Psoas muscle (tissue), 8 donors: Measurements from ENCODE around the gene UMAD1. TPM values are rescaled to one million over a fixed set of nuclear protein-coding genes. Genes with fewer than 3 reads are reported as not detected.

Experiments used
- ATAC-seq, 4 donors: fragments of 200-7000 bp; cut with Tn5 transposase; one replicate each; pipeline ENCODE4 v1.9.1; 2020; ENCODE audit warnings: moderate library complexity in 3 of 4, mild to moderate bottlenecking in 2 of 4
- DNase-seq, 2 donors: peaks; one replicate each; pipeline ENCODE4 v3.0.0-alpha.2; 2020
- H3K27ac ChIP-seq: fragments of 200-600 bp; one replicate; pipeline ENCODE4 v1.8.0; 2022
- H3K27me3 ChIP-seq, 3 donors: fragments of 200-600 bp in 1 of 3; one replicate each; pipeline versions ENCODE4 v1.6.1 to v1.8.0; 2013 to 2022; ENCODE audit warnings: low read length in 2 of 3, mild to moderate bottlenecking in 2 of 3, moderate library complexity in 1 of 3; ENCODE audit not compliant: insufficient read depth in 3 of 3
- H3K36me3 ChIP-seq, 2 donors: fragments of 200-600 bp in 1 of 2; one replicate each; pipeline versions ENCODE4 v1.6.1 to v1.8.0; 2013 to 2022; ENCODE audit warnings: low read depth in 1 of 2, mild to moderate bottlenecking in 1 of 2, moderate library complexity in 1 of 2; ENCODE audit not compliant: insufficient read depth in 1 of 2
- H3K4me1 ChIP-seq: fragments of 200-600 bp; one replicate; pipeline ENCODE4 v1.8.0; 2022
- H3K4me3 ChIP-seq: fragments of 200-600 bp; one replicate; pipeline ENCODE4 v1.8.0; 2022; ENCODE audit warnings: mild to moderate bottlenecking
- H3K9me3 ChIP-seq: fragments of 200-600 bp; one replicate; pipeline ENCODE4 v1.8.0; 2022
- WGBS, 3 donors: extraction: QIAGEN DNeasy Blood & Tissue Kit; methylation state at CpG; one replicate each; pipeline versions ENCODE4 v1.1.6 to v1.1.7; 2013; 5-methylcytosine and 5-hydroxymethylcytosine counted together
- intact Hi-C, 2 donors: fragments of 100-400 bp; cut with DNase I; formaldehyde crosslinking; loops; one replicate each; pipeline versions ENCODE4 v1.11.0 to v1.14.2; 2022
- polyA plus RNA-seq, 3 donors: library from polyadenylated mRNA; stranded (reverse); fragments of 200-250 nt; gene quantifications; one replicate each; pipeline ENCODE4 v1.2.3, GENCODE V29; 2013
- total RNA-seq, 4 donors: library from RNA; stranded (reverse); fragmentation: NEBNext Ultra II Directional in 2 of 4; extraction: Animal tissue kit (Norgen Biotek cat#: 25700) in 2 of 4; gene quantifications; one replicate each; pipeline versions ENCODE4 v1.2.1 to v1.2.4, GENCODE V29; 2021 to 2023
- TF ChIP-seq, protein P1 (sequence below): fragments of 200-600 bp; IDR thresholded peaks from one replicate; pipeline ENCODE4 v1.8.0; 2022; ENCODE audit warnings: antibody characterized with exemption
- donor health status: healthy with polysubstance abuse.
- donor health status: DM: no; HTN: no; CAD: no; lungs with moderate emphysema.
- donor health status: Bipolar disorder and iron deficiency.
- donor health status: healthy.
- donor health status: DM: yes; HTN: yes; CAD: no.
- donor health status: DM: no; HTN: no; CAD: no.
- donor health status: DM: no; HTN: no; CAD: no.
- donor health status: DM: yes; HTN: yes; CAD: no.

Gene UMAD1
- total and polyA plus RNA-seq, 7 donors = 6.2 to 19.1 (median 12.3) TPM

DNA sequence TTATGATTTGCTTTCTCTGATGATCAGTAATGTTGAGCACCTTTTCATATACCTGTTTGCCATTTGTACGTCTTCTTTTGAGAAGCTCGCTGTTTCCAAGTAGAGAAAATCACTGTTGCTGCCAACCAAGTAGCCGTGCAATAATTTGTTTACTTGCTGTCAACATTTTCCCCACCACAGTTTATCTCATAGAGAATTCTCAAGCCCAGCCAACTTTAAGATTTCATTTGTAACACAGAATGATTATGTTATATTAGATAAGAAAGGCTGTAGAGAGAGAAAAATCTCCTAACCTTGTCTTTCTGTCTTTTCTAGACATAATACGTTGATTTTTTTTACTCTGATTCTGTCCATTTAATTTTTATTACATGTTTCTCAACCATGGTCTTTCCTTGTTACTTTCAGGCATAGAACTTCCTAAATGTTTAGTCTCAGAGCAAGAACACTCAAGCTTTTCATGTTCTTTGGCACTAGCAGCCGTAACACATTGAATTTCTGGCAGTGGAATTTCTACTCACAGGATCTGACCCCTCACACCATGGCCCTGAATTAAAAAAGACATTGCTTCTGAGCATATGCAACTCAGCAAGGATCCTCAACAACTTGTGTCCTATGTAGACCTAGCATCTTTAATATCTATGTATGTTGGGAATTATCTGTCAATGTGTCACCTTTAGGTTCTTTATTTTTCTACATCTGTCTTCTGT is 54.7 kb downstream of the UMAD1 start:
- H3K27ac ChIP-seq = peak overlapping the region; percentile 44
- H3K27me3 ChIP-seq = no peaks in the 10 kb centered on the region
- DNase-seq (no peak), ATAC-seq (peak in 1 of 4 donors; percentile 17)
- TF ChIP-seq, protein P1, sequence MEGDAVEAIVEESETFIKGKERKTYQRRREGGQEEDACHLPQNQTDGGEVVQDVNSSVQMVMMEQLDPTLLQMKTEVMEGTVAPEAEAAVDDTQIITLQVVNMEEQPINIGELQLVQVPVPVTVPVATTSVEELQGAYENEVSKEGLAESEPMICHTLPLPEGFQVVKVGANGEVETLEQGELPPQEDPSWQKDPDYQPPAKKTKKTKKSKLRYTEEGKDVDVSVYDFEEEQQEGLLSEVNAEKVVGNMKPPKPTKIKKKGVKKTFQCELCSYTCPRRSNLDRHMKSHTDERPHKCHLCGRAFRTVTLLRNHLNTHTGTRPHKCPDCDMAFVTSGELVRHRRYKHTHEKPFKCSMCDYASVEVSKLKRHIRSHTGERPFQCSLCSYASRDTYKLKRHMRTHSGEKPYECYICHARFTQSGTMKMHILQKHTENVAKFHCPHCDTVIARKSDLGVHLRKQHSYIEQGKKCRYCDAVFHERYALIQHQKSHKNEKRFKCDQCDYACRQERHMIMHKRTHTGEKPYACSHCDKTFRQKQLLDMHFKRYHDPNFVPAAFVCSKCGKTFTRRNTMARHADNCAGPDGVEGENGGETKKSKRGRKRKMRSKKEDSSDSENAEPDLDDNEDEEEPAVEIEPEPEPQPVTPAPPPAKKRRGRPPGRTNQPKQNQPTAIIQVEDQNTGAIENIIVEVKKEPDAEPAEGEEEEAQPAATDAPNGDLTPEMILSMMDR = no peak
- H3K9me3 ChIP-seq = no peaks in the 10 kb centered on the region
- peaks cover 55% of the 10 kb centered on the region for H3K4me1 ChIP-seq
- no peaks in the 10 kb centered on the region for H3K36me3 ChIP-seq
- WGBS, 3 donors = 26 to 38% (median 31%) methylated on average over 5 of the region's 5 CpGs
- H3K4me3 ChIP-seq = no peak overlapping the region
- intact Hi-C loops = no loop called here

GRCh38 chr7:7696458-7697119 is 56.0 kb downstream of the UMAD1 start:
- Histone ChIP-seq H3K27ac (peak overlapping the region; percentile 48), H3K9me3 (no peaks in the 10 kb centered on the region)
- 28 to 34% (median 28%) methylated on average over 3 of the region's 3 CpGs for WGBS, 3 donors

DNA sequence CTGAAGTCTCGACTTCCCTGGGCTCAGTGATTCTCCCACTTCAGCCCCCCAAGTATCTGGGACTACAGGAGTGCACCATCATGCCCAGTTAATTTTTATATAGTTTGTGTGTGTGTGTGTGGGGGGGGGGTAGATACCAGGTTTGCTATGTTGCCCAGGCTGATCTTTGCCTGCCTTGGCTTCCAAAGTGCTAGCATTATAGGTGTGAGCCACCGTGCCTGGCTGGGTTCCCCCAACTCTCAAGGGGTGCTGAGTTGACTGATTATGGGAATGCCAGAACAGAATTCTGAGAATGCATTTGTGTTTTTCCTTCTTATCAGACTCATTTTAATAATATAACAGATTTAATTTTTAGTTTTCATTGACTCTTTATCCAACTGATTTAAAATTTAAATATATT is 58.4 kb downstream of the UMAD1 start:
- ATAC-seq = no peak
- Histone ChIP-seq H3K27ac (no peak overlapping the region), H3K4me1 (peaks cover 49% of the 10 kb centered on the region), H3K27me3 (no peaks in the 10 kb centered on the region), H3K36me3 (no peaks in the 10 kb centered on the region), H3K9me3 (no peaks in the 10 kb centered on the region), H3K4me3 (no peak overlapping the region)
- DNase-seq = no peak
- TF ChIP-seq, protein P1 = no peak
- intact Hi-C loops = no loop called here
- 38 to 62% (median 50%) methylated on average over 2 of the region's 2 CpGs for WGBS, 3 donors

More at GRCh38 chr7:7696458-7697119, 56.0 kb downstream of the UMAD1 start:
- H3K4me3 ChIP-seq = no peak overlapping the region
- TF ChIP-seq, protein P1 = no peak
- no peaks in the 10 kb centered on the region for H3K27me3 ChIP-seq
- intact Hi-C loops = no loop called here
- H3K4me1 ChIP-seq = peaks cover 47% of the 10 kb centered on the region
- H3K36me3 ChIP-seq = no peaks in the 10 kb centered on the region
- DNase-seq (no peak), ATAC-seq (peak; percentile 53 to 77 (median 67))

- no peak overlapping the region for H3K4me3 ChIP-seq
- intact Hi-C loops = no loop called here
- no peak overlapping the region for H3K27ac ChIP-seq
Observed at GRCh38 chr7:7699380-7699779, 58.8 kb downstream of the UMAD1 start.

More at GRCh38 chr7:7699380-7699779, 58.8 kb downstream of the UMAD1 start:
- ATAC-seq (no peak), DNase-seq (no peak)
- no peaks in the 10 kb centered on the region for H3K27me3 ChIP-seq
- H3K9me3 ChIP-seq = no peaks in the 10 kb centered on the region
- H3K36me3 ChIP-seq = no peaks in the 10 kb centered on the region
- H3K4me1 ChIP-seq = peaks cover 48% of the 10 kb centered on the region
- TF ChIP-seq, protein P1 = no peak
